HEK293 (cell line): ENCODE data around the gene SHISA6.

Experiments used
- KLF16 ChIP-seq: fragments of 450-650 bp; formaldehyde crosslinking; IDR thresholded peaks from 2 replicates; pipeline ENCODE4 v1.5.1; 2017; ENCODE audit warnings: missing biosample characterization, missing genetic modification characterization
- ZFHX2 ChIP-seq: fragments of 450-650 bp; formaldehyde crosslinking; conservative IDR thresholded peaks from 2 replicates; pipeline ENCODE4 v1.5.1; 2016; ENCODE audit warnings: missing biosample characterization, missing genetic modification characterization
- ZNF138 ChIP-seq: fragments of 450-650 bp; formaldehyde crosslinking; IDR thresholded peaks from 2 replicates; pipeline ENCODE4 v1.5.1; 2016; ENCODE audit warnings: missing biosample characterization, missing genetic modification characterization, borderline replicate concordance
- ZNF175 ChIP-seq: fragments of 450-650 bp; formaldehyde crosslinking; IDR thresholded peaks from 2 replicates; pipeline ENCODE4 v1.5.1; 2016; ENCODE audit warnings: missing biosample characterization, missing genetic modification characterization
- ZNF549 ChIP-seq: fragments of 450-650 bp; IDR thresholded peaks from 2 replicates; pipeline ENCODE4 v1.5.1; 2018; ENCODE audit warnings: missing biosample characterization, missing genetic modification characterization, mild to moderate bottlenecking, inconsistent platforms, moderate library complexity
- ZNF654 ChIP-seq: fragments of 450-650 bp; formaldehyde crosslinking; IDR thresholded peaks from 2 replicates; pipeline ENCODE4 v1.5.1; 2016; ENCODE audit warnings: low read depth, missing biosample characterization, missing genetic modification characterization
- TF ChIP-seq, protein P1 (sequence below): fragments of 450-650 bp; formaldehyde crosslinking; IDR thresholded peaks from 2 replicates; pipeline ENCODE4 v1.5.1; 2016; ENCODE audit warnings: missing biosample characterization, missing genetic modification characterization
- TF ChIP-seq, protein P2 (sequence below): fragments of 450-650 bp; IDR thresholded peaks from 2 replicates; pipeline ENCODE4 v1.5.1; 2018; ENCODE audit warnings: missing biosample characterization, mild to moderate bottlenecking, missing genetic modification characterization
- TF ChIP-seq, protein P3 (sequence below): fragments of 450-650 bp; formaldehyde crosslinking; IDR thresholded peaks from 2 replicates; pipeline ENCODE4 v1.5.1; 2016; ENCODE audit warnings: missing biosample characterization, missing genetic modification characterization
- TF ChIP-seq, protein P4 (sequence below): fragments of 450-650 bp; formaldehyde crosslinking; IDR thresholded peaks from 2 replicates; pipeline ENCODE4 v1.5.1; 2016; ENCODE audit warnings: missing biosample characterization, missing genetic modification characterization
- TF ChIP-seq, protein P5 (sequence below): sonication (generic); formaldehyde crosslinking; IDR thresholded peaks from 2 replicates; pipeline ENCODE4 v1.8.1; 2022; ENCODE audit warnings: mild to moderate bottlenecking, moderate library complexity, missing genetic modification reagents

DNA sequence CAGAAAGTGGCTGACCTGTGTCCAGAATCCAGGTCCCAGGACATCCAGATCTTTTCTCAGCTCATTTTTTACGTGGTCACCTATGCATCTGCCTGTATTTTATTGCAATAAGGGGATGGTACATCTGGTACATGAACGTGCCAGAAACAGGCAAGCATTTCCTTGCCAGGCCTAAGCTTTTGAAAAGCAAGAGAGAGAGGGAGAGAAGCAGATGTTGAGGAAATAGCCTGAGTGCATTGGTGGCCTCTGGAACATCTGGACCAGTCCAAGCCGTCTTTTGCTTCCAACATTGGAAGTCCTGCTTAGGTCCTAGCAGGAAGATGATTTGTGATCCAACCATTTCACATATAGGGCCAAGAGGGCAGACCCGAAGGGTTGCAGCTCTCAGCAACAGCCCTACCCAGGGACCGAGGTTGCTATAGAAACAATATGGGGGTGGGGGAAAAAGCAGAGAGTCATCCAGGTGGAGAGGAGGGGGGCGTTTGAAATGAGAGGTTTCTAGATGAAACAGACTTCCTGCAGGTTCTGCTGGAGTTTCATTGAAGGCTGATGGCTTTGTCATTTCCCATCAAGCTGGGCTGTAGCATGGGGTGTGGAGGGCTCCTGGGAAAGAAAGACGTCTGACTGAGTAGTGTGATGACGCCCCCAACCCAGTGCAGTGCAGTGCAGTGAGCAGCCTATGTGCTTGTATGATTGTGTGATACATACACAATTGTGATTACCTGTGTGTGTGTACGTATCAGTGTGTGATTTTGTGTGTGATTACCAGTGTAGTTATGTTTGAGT is 61.6 kb downstream of the SHISA6 start:
- TF ChIP-seq, protein P1, sequence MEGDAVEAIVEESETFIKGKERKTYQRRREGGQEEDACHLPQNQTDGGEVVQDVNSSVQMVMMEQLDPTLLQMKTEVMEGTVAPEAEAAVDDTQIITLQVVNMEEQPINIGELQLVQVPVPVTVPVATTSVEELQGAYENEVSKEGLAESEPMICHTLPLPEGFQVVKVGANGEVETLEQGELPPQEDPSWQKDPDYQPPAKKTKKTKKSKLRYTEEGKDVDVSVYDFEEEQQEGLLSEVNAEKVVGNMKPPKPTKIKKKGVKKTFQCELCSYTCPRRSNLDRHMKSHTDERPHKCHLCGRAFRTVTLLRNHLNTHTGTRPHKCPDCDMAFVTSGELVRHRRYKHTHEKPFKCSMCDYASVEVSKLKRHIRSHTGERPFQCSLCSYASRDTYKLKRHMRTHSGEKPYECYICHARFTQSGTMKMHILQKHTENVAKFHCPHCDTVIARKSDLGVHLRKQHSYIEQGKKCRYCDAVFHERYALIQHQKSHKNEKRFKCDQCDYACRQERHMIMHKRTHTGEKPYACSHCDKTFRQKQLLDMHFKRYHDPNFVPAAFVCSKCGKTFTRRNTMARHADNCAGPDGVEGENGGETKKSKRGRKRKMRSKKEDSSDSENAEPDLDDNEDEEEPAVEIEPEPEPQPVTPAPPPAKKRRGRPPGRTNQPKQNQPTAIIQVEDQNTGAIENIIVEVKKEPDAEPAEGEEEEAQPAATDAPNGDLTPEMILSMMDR (tag by site-specific recombination), result no peak
- no peak for TF ChIP-seq ZNF175 (tag by site-specific recombination)
- no peak for TF ChIP-seq ZFHX2 (tag by site-specific recombination)
- TF ChIP-seq, protein P2, sequence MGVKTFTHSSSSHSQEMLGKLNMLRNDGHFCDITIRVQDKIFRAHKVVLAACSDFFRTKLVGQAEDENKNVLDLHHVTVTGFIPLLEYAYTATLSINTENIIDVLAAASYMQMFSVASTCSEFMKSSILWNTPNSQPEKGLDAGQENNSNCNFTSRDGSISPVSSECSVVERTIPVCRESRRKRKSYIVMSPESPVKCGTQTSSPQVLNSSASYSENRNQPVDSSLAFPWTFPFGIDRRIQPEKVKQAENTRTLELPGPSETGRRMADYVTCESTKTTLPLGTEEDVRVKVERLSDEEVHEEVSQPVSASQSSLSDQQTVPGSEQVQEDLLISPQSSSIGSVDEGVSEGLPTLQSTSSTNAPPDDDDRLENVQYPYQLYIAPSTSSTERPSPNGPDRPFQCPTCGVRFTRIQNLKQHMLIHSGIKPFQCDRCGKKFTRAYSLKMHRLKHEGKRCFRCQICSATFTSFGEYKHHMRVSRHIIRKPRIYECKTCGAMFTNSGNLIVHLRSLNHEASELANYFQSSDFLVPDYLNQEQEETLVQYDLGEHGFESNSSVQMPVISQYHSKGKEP, result no peak
- TF ChIP-seq KLF16 (tag by site-specific recombination), result no peak
- no peak for TF ChIP-seq ZNF549 (tag by site-specific recombination)
- TF ChIP-seq, protein P3, sequence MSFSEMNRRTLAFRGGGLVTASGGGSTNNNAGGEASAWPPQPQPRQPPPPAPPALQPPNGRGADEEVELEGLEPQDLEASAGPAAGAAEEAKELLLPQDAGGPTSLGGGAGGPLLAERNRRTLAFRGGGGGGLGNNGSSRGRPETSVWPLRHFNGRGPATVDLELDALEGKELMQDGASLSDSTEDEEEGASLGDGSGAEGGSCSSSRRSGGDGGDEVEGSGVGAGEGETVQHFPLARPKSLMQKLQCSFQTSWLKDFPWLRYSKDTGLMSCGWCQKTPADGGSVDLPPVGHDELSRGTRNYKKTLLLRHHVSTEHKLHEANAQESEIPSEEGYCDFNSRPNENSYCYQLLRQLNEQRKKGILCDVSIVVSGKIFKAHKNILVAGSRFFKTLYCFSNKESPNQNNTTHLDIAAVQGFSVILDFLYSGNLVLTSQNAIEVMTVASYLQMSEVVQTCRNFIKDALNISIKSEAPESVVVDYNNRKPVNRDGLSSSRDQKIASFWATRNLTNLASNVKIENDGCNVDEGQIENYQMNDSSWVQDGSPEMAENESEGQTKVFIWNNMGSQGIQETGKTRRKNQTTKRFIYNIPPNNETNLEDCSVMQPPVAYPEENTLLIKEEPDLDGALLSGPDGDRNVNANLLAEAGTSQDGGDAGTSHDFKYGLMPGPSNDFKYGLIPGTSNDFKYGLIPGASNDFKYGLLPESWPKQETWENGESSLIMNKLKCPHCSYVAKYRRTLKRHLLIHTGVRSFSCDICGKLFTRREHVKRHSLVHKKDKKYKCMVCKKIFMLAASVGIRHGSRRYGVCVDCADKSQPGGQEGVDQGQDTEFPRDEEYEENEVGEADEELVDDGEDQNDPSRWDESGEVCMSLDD, result no peak
- no peak for TF ChIP-seq ZNF138 (tag by site-specific recombination)
- TF ChIP-seq, protein P4, sequence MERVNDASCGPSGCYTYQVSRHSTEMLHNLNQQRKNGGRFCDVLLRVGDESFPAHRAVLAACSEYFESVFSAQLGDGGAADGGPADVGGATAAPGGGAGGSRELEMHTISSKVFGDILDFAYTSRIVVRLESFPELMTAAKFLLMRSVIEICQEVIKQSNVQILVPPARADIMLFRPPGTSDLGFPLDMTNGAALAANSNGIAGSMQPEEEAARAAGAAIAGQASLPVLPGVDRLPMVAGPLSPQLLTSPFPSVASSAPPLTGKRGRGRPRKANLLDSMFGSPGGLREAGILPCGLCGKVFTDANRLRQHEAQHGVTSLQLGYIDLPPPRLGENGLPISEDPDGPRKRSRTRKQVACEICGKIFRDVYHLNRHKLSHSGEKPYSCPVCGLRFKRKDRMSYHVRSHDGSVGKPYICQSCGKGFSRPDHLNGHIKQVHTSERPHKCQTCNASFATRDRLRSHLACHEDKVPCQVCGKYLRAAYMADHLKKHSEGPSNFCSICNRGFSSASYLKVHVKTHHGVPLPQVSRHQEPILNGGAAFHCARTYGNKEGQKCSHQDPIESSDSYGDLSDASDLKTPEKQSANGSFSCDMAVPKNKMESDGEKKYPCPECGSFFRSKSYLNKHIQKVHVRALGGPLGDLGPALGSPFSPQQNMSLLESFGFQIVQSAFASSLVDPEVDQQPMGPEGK (tag by site-specific recombination), result no peak
- no peak for TF ChIP-seq ZNF654
- TF ChIP-seq, protein P5, sequence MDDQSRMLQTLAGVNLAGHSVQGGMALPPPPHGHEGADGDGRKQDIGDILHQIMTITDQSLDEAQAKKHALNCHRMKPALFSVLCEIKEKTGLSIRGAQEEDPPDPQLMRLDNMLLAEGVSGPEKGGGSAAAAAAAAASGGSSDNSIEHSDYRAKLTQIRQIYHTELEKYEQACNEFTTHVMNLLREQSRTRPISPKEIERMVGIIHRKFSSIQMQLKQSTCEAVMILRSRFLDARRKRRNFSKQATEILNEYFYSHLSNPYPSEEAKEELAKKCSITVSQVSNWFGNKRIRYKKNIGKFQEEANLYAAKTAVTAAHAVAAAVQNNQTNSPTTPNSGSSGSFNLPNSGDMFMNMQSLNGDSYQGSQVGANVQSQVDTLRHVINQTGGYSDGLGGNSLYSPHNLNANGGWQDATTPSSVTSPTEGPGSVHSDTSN (CRISPR knock-in tag), result no peak
